ENCODE data around the gene CCDC97. TPM values are rescaled to one million over a fixed set of nuclear protein-coding genes. Genes with fewer than 3 reads are reported as not detected.

Gene CCDC97
- total RNA-seq, 2 experiments from 2014 or later, result 15.0 to 36.6 TPM

- H2AFZ ChIP-seq (ENCODE audit: low read length), result no peak overlapping the region
- no peaks in the 10 kb centered on the region for H3K79me2 ChIP-seq (ENCODE audit: insufficient read depth, low read depth, low read length)
- intact Hi-C loops (cut with micrococcal nuclease; ENCODE audit: unreplicated experiment), result no loop called here
- H3K27ac ChIP-seq (ENCODE audit: low read depth, low read length, poor library complexity, severe bottlenecking), result peak overlapping the region; percentile 79
- peak overlapping the region; percentile 88 for H3K4me2 ChIP-seq (ENCODE audit: low read length)
- no peaks in the 10 kb centered on the region for H4K20me1 ChIP-seq (ENCODE audit: insufficient read depth, low read length)
- no peak for DNase-seq (ENCODE audit: low spot score)
- no TSS peak for BruUV-seq (replicated peaks)
- H3K9me2 ChIP-seq (ENCODE audit: insufficient read depth, low read length), result no peaks in the 10 kb centered on the region
- no peaks in the 10 kb centered on the region for H3K9me3 ChIP-seq (ENCODE audit: low read length)
- peak overlapping the region; percentile 61 for H3K4me3 ChIP-seq (ENCODE audit: low read depth, low read length, poor library complexity, severe bottlenecking)
- CTCF ChIA-PET (ENCODE audit: unreplicated experiment), result interaction anchor here (0.6 kb wide), 1 partner anchor 59 kb away, joined by 5 read pairs; no protein-coding TSS in a partner anchor
- H3K4me1 ChIP-seq (ENCODE audit: insufficient read depth, low read length, poor library complexity, severe bottlenecking), result peaks cover 53% of the 10 kb centered on the region
- peaks cover 60% of the 10 kb centered on the region for H3K36me3 ChIP-seq (ENCODE audit: insufficient read depth, low read length)
- POLR2A ChIA-PET, result no interaction called here
- TF ChIP-seq, protein P1, sequence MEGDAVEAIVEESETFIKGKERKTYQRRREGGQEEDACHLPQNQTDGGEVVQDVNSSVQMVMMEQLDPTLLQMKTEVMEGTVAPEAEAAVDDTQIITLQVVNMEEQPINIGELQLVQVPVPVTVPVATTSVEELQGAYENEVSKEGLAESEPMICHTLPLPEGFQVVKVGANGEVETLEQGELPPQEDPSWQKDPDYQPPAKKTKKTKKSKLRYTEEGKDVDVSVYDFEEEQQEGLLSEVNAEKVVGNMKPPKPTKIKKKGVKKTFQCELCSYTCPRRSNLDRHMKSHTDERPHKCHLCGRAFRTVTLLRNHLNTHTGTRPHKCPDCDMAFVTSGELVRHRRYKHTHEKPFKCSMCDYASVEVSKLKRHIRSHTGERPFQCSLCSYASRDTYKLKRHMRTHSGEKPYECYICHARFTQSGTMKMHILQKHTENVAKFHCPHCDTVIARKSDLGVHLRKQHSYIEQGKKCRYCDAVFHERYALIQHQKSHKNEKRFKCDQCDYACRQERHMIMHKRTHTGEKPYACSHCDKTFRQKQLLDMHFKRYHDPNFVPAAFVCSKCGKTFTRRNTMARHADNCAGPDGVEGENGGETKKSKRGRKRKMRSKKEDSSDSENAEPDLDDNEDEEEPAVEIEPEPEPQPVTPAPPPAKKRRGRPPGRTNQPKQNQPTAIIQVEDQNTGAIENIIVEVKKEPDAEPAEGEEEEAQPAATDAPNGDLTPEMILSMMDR (conservative IDR thresholded peaks at IDR 0.05; ENCODE audit: low read length), result no peak
- TF ChIP-seq EZH2phosphoT487 (IDR thresholded peaks at IDR 0.05; ENCODE audit: borderline replicate concordance, low read depth, low read length), result no peak
These were observed 18.9 kb downstream of the CCDC97 start for GRCh38 chr19:41328842-41329225.

- Histone ChIP-seq H3K27ac (ENCODE audit: low read depth, low read length, poor library complexity, severe bottlenecking) (no peak overlapping the region), H3K4me1 (ENCODE audit: insufficient read depth, low read length, poor library complexity, severe bottlenecking) (peaks cover 40% of the 10 kb centered on the region), H3K9me2 (ENCODE audit: insufficient read depth, low read length) (no peaks in the 10 kb centered on the region), H4K20me1 (ENCODE audit: insufficient read depth, low read length) (no peaks in the 10 kb centered on the region), H3K4me2 (ENCODE audit: low read length) (no peak overlapping the region), H3K4me3 (ENCODE audit: low read depth, low read length, poor library complexity, severe bottlenecking) (no peak overlapping the region), H3K36me3 (ENCODE audit: insufficient read depth, low read length) (peaks cover 66% of the 10 kb centered on the region), H3K79me2 (ENCODE audit: insufficient read depth, low read depth, low read length) (no peaks in the 10 kb centered on the region), H2AFZ (ENCODE audit: low read length) (no peak overlapping the region), H3K9me3 (ENCODE audit: low read length) (no peaks in the 10 kb centered on the region)
- intact Hi-C loops (cut with micrococcal nuclease; ENCODE audit: unreplicated experiment), result no loop called here
- TF ChIP-seq, protein P1 (conservative IDR thresholded peaks at IDR 0.05; ENCODE audit: low read length), result no peak
- TF ChIP-seq EZH2phosphoT487 (IDR thresholded peaks at IDR 0.05; ENCODE audit: borderline replicate concordance, low read depth, low read length), result no peak
- ChIA-PET POLR2A (no interaction called here), CTCF (ENCODE audit: unreplicated experiment) (no interaction called here)
- DNase-seq (ENCODE audit: low spot score), result no peak
- no TSS peak for BruUV-seq (replicated peaks)
These were observed 20.5 kb downstream of the CCDC97 start for GRCh38 chr19:41330481-41330880.

- Histone ChIP-seq H3K9me2 (ENCODE audit: insufficient read depth, low read length) (no peaks in the 10 kb centered on the region), H3K4me3 (ENCODE audit: low read depth, low read length, poor library complexity, severe bottlenecking) (no peak overlapping the region), H3K4me1 (ENCODE audit: insufficient read depth, low read length, poor library complexity, severe bottlenecking) (peaks cover 34% of the 10 kb centered on the region), H3K9me3 (ENCODE audit: low read length) (no peaks in the 10 kb centered on the region), H3K27ac (ENCODE audit: low read depth, low read length, poor library complexity, severe bottlenecking) (no peak overlapping the region), H3K79me2 (ENCODE audit: insufficient read depth, low read depth, low read length) (no peaks in the 10 kb centered on the region), H3K4me2 (ENCODE audit: low read length) (no peak overlapping the region), H4K20me1 (ENCODE audit: insufficient read depth, low read length) (no peaks in the 10 kb centered on the region), H3K36me3 (ENCODE audit: insufficient read depth, low read length) (peaks cover 72% of the 10 kb centered on the region), H2AFZ (ENCODE audit: low read length) (no peak overlapping the region)
- BruUV-seq (replicated peaks), result no TSS peak
- ChIA-PET CTCF (ENCODE audit: unreplicated experiment) (no interaction called here), POLR2A (no interaction called here)
- intact Hi-C loops (cut with micrococcal nuclease; ENCODE audit: unreplicated experiment), result no loop called here
- TF ChIP-seq, protein P1 (conservative IDR thresholded peaks at IDR 0.05; ENCODE audit: low read length), result no peak
- no peak for TF ChIP-seq EZH2phosphoT487 (IDR thresholded peaks at IDR 0.05; ENCODE audit: borderline replicate concordance, low read depth, low read length)
- no peak for DNase-seq (ENCODE audit: low spot score)
These were observed 21.1 kb downstream of the CCDC97 start for GRCh38 chr19:41330946-41331678.
